Body of pancreas (tissue), 4 donors: ENCODE measurements around the gene C4B.
"Not testable (repeated sequence)": the region's sequence is repeated elsewhere in the genome, so short reads cannot be mapped to it uniquely, and the experiment has no call there.

ENCODE experiments used
- CTCF ChIP-seq, 7 experiments: fragments of 450-650 bp in 4 of 7; fragments of 200-600 bp in 3 of 7; sonication (generic) in 3 of 7; IDR thresholded peaks; one replicate each; pipeline ENCODE4 v1.5.1; 2016 to 2019; ENCODE audit warnings: antibody characterized with exemption in 7 of 7
- POLR2A ChIP-seq, 3 donors: fragments of 450-650 bp; IDR thresholded peaks; one replicate each; pipeline ENCODE4 v1.6.1; 2016; ENCODE audit warnings: antibody characterized with exemption in 3 of 3, mild to moderate bottlenecking in 2 of 3

DNA sequence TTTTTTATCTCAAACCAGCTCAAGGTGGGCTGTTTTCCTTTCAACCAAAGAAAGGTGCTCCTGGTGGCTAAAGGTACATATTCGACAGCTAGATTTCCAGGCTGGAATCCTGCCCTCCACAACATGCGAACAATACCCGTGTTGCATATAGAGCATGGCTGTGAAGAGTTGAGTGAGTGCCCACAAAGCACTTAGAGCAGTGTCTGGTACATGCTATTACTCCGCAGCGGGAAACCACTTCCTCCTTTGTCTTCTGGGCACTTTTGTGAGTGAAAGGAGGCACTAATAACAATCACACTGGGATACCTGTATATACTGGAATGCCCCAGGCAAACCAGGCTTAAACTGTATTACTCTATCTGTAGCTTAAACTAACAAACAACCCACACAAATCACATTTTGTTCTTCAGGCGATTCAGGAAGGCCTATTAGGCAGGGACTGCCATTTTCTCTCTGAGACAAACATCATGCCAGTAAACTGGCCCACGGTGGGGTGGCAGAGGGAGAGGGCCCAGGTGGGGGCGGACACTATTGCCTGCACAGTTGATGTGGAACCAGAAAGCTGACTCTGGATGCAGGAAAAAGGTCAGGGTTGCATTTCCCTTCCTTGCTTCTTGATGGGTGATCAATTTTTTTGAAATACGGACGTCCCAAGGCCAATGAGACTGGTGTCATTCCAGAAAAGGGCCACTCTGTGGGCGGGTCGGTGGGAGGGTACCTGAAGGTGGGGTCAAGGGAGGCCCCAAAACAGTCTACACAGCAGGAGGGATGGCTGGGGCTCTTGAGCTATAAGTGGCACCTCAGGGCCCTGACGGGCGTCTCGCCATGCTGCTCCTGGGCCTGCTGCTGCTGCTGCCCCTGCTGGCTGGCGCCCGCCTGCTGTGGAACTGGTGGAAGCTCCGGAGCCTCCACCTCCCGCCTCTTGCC is 23.3 kb downstream of the C4B start, which contains the start of gene CYP21A2:
- not testable (repeated sequence) for TF ChIP-seq CTCF, POLR2A (IDR thresholded peaks at IDR 0.05)
